Activated CD8-positive, alpha-beta memory T cell treated with anti-CD3 and anti-CD28 coated beads for 1 hour (primary cell): Measurements from ENCODE around the gene METAP1.
"Not testable (repeated sequence)": the region's sequence is repeated elsewhere in the genome, so short reads cannot be mapped to it uniquely, and the experiment has no call there.

ENCODE experiments used
- DNase-seq, 2 donors: peaks; one replicate each; pipeline ENCODE4 v3.0.0-alpha.2; 2020; ENCODE audit warnings: low read depth in 1 of 2; ENCODE audit errors: extremely low read depth in 1 of 2

Gene METAP1

GRCh38 chr4:99054428-99054994, 59.0 kb downstream of the METAP1 start:
- DNase-seq: no peak

- no peak for DNase-seq
Observed at GRCh38 chr4:99058228-99058627, 62.7 kb downstream of the METAP1 start.

DNA sequence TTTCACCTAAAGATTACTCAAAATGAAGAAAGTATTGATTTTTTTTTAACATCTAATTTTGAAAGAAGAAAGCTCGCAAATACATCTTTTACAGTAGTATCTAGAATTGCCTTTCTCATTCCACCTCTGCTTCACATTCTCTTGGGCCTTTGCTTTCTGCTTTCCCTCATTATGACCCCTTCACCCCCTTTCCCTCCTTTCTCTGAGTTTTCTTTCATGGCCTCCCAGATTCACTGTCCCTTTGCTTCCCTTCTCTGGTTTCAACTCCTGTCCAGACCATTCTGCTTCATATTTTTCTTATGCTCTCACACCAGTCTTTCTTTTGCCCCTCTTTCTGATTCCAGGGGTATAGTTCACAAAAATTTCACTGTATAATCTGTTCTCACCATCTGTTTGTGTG, 64.0 kb downstream of the METAP1 start:
- no peak for DNase-seq

- DNase-seq: no peak
Observed at GRCh38 chr4:99061048-99061700, 65.7 kb downstream of the METAP1 start.

GRCh38 chr4:99062120-99062519, 66.6 kb downstream of the METAP1 start:
- DNase-seq: no peak

GRCh38 chr4:99065521-99065920, 70.0 kb downstream of the METAP1 start:
- DNase-seq: not testable (repeated sequence)

- no peak for DNase-seq
Observed at GRCh38 chr4:99067617-99068016, 72.1 kb downstream of the METAP1 start.

- no peak for DNase-seq
Observed at GRCh38 chr4:99071159-99071558, 75.6 kb downstream of the METAP1 start.

GRCh38 chr4:99074816-99075215, 79.3 kb downstream of the METAP1 start:
- DNase-seq: no peak

GRCh38 chr4:99076292-99076976, 80.9 kb downstream of the METAP1 start:
- no peak for DNase-seq

- no peak for DNase-seq
Observed at GRCh38 chr4:99077177-99077576, 81.7 kb downstream of the METAP1 start.

- no peak for DNase-seq
Observed at GRCh38 chr4:99078336-99078735, 82.8 kb downstream of the METAP1 start.

GRCh38 chr4:99078931-99079624, 83.6 kb downstream of the METAP1 start:
- DNase-seq: no peak

GRCh38 chr4:99079625-99080295, 84.2 kb downstream of the METAP1 start:
- no peak for DNase-seq

DNA sequence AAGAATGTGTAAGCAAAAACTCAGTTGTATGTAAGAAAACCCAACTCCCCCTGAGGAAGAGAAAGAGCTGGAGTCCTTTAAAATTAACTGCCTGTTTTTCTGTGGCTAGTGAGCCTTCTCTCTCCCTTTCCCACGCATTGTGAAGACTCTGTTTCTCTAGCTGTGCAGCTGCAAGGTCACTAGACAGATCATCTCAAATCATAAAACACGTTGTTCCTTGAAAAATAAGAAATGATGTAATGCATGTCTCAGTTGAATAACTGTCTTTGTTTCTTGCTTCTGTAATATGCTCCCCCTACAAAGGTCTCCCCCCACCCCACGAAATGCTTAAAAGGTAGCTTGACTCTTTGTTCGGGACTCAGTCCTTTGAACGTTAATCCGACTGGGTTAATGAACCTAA, 85.3 kb downstream of the METAP1 start:
- DNase-seq: not testable (repeated sequence)

DNA sequence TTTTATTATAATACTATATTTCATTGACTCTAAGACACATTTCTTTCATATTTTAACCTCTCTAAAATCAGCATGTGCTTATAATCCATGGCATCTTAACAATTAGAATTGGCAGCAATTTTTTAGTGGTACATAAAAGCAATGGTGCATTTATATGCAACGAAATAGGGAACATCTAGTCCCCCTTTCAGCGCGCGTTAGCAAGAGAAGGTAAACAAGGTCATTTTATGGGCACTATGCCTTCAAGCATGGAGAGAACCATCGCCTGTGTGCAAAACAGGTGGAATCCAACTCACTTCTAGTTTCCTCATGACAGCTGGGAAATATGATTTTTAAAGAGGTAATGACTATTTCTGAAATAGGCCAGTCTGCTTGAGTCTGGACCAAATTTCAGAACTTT, 86.7 kb downstream of the METAP1 start:
- no peak for DNase-seq

GRCh38 chr4:99084595-99084994, 89.1 kb downstream of the METAP1 start:
- no peak for DNase-seq

DNA sequence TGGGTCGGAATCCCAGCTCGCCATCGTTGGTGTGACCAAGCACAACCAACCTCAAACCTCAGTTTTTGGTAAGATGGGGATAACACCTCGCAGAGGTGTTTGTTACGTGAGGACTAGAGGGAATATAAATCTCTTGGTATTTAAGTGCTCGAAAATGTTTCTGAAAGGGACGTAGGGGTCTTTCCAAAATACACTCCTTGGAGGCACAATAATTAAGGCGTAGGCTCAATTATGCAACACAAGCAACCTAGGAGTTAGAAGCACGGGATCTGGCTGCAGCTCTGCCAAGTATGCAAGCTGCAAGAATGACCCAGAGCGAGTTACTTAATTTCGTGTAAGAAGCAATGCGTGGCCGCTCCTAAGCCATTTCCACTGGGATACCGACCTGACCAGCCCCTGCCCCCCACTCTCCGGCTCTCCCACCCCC, 92.5 kb downstream of the METAP1 start:
- no peak for DNase-seq

DNA sequence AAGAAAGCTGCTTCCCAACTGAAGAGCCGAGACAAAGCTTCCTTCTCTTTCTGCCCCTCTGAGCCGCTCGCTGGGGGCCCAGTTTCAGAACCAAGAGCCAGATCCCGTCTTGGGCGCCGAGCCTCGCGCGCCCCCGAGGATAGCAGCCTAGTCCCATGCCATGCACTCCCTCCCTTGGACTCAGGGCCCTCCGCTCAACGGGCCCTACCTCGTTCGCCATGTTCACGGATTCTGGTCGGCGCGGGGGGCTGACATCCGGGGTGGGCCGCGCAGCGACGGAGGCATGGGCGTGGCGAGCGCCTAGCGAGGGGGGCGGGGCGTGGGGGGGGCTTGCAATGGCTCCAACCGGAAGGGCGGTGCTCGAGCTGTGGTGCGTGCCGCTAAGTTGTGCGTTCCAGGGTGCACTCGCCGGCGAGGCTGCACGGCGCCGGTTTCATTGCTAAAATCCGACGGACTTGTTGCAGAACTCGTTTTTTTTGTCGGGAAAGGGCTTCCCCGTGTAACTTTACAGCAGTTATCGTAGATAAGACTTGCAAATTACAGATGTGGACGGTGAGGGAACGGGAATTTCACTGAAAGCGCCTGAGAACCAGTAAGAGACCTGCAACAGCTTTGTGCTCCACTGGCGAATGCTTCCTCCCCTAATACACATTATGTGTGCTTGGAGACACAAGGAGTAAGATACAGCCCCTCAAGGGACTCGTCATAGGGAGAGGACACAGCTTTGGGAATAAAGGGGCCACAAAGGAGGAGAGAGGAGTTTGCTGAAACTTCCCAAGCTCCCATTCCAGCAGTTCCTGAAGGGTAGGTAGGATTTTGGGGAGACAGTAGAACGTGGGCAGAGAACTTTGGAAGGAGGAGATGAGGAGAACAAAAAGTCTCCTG, 93.2 kb downstream of the METAP1 start, which contains the start of gene ADH5:
ADH5 (minus strand) TSS at position 308 of the 885 bp plus-strand sequence; CDS start at position 220, 88 bp downstream.
- peak; percentile 77 to 91 for DNase-seq
